Measurements from ENCODE around the gene CLIP3. TPM values are rescaled to one million over a fixed set of nuclear protein-coding genes. Genes with fewer than 3 reads are reported as not detected.

Gene CLIP3
- total RNA-seq, 1 experiment from 2014 or later = 1.5 TPM

DNA sequence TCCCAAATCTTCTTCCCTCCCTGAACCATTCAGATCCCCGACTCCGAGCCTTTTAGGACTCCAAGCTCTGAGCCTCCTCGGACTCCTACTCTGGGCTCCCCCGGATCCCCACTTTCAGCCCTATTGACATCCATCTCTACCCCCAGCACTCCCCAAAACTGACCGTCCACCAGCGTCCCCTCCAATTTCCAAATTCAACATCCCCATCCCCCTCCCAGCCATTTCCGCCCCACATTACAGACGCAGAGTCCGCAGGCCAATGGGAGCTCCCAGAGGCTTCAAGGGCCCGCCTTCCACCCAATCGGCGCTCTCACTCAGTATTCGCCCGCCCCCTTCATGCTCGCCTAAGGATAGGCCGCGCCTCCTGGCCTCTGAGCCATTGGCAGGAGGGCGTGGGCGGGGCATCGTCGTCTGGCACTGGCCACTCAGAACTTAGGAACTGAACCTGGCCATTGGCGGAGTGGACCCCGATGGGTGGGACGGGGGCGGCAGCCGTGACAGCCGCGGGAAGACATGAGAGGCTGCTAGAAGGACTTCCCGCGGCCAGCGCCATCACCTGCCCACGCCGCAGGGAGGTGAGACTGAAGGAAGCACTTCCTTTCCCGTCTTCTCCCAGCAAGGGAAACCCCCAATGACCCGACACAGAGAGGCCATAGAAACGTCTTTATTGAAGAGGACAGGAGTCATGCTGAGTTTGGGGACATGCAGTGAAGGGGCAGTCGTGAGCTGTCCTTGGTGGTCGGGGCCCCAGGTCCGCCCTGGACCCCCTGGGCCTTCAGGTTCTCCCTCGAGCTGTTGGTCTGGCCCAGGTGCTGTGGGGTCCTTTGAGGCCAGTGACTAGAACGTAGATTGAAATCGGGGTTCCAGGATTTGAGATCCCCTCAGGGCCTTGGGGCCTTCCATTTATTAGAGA, 18.4 kb downstream of the CLIP3 start, which contains the start of gene ALKBH6:
ALKBH6 (minus strand) TSS at position 202 of the 913 bp plus-strand sequence. CDS start 816 bp downstream, outside the sequence.
- H3K9me2 ChIP-seq (ENCODE audit: insufficient read depth) = no peaks in the 10 kb centered on the region
- no peaks in the 10 kb centered on the region; a peak in 1 of 4 replicates for H3K36me3 ChIP-seq (ENCODE audit: control insufficient read depth in 1 of 2, insufficient read depth in 2 of 2, low read length in 2 of 2)
- H3K4me3 ChIP-seq (replicated peaks in 1 of 2; ENCODE audit: low read depth in 1 of 2, low read length in 2 of 2) = peak within 1 kb of the TSS; percentile 76 to 77
- H3K4me2 ChIP-seq (ENCODE audit: low read length) = peak within 1 kb of the TSS; percentile 96
- TSS peak; percentile 89 for BruUV-seq (replicated peaks)
- ChIA-PET CTCF (interaction anchor here (0.6 to 1.2 kb wide), 3 partner anchors 39 to 168 kb away, joined by 3 to 4 read pairs (median 3); partner anchors contain the start of gene THAP8), RAD21 (ENCODE audit: low non-redundant PET in 1 of 2, low total read pairs in 2 of 2, uncharacterized antibody in 2 of 2, unreplicated experiment in 2 of 2) (interaction anchor here in 1 of 2 experiments (0.7 kb wide), 1 partner anchor 40 kb away, joined by 6 read pairs; the partner anchor contains the start of gene THAP8), POLR2A (interaction anchor here (0.6 to 1.0 kb wide), 5 partner anchors 11 to 114 kb away, joined by 3 to 5 read pairs (median 4); no protein-coding TSS in a partner anchor)
- no peaks in the 10 kb centered on the region for H3K9me3 ChIP-seq (ENCODE audit: control insufficient read depth in 1 of 2, insufficient read depth in 1 of 2, low read depth in 1 of 2, low read length in 2 of 2)
- ATAC-seq (peak; percentile 95), DNase-seq (ENCODE audit: low read depth, low spot score) (peak; percentile 97)
- peak within 1 kb of the TSS; percentile 95 for H3K9ac ChIP-seq (ENCODE audit: low read length)
- TF ChIP-seq, protein P1, sequence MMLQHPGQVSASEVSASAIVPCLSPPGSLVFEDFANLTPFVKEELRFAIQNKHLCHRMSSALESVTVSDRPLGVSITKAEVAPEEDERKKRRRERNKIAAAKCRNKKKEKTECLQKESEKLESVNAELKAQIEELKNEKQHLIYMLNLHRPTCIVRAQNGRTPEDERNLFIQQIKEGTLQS (IDR thresholded peaks at IDR 0.05) = no peak
- TF ChIP-seq ZBTB33 (IDR thresholded peaks at IDR 0.05; ENCODE audit: extremely low read depth, insufficient replicate concordance, low read length) (no peak), ZFX (IDR thresholded peaks at IDR 0.05) (peak; percentile 44; the same call in 1 of the 2 replicates), POLR2AphosphoS5 (IDR thresholded peaks at IDR 0.05; ENCODE audit: low read depth, low read length) (peak; percentile 49; the same call in 1 of the 2 replicates), YY1 (IDR thresholded peaks at IDR 0.05; ENCODE audit: extremely low read depth, insufficient replicate concordance, low read depth, low read length) (peak; percentile 62), EZH2phosphoT487 (IDR thresholded peaks at IDR 0.05; ENCODE audit: borderline replicate concordance) (no peak), FOSL1 (IDR thresholded peaks at IDR 0.05; ENCODE audit: low read depth) (no peak), ELF1 (IDR thresholded peaks at IDR 0.05; ENCODE audit: borderline replicate concordance, low read depth) (no peak; the same call in 1 of the 2 replicates), EGR1 (IDR thresholded peaks at IDR 0.05; ENCODE audit: low read depth) (peak; percentile 94), SP1 (IDR thresholded peaks at IDR 0.05; ENCODE audit: low read depth) (peak; percentile 98), JUND (IDR thresholded peaks at IDR 0.05) (no peak), SIN3A (IDR thresholded peaks at IDR 0.05; ENCODE audit: low read depth) (peak; percentile 82), CBX3 (IDR thresholded peaks at IDR 0.05; ENCODE audit: low read depth) (no peak), CEBPB (IDR thresholded peaks at IDR 0.05; ENCODE audit: low read depth) (no peak), RAD21 (IDR thresholded peaks at IDR 0.05; ENCODE audit: low read depth) (no peak), EZH2 (IDR thresholded peaks at IDR 0.05) (no peak), POLR2A (IDR thresholded peaks at IDR 0.05; ENCODE audit: borderline replicate concordance, extremely low read depth, insufficient read depth, insufficient read length) (peak; percentile 44), REST (IDR thresholded peaks at IDR 0.05; ENCODE audit: low read depth) (no peak)
- TF ChIP-seq, protein P2, sequence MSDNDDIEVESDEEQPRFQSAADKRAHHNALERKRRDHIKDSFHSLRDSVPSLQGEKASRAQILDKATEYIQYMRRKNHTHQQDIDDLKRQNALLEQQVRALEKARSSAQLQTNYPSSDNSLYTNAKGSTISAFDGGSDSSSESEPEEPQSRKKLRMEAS (IDR thresholded peaks at IDR 0.05) = peak; percentile 70
- intact Hi-C loops (cut with micrococcal nuclease) = no loop called here
- H2AFZ ChIP-seq (ENCODE audit: low read depth, low read length, poor library complexity, severe bottlenecking) = no peak within 1 kb of the TSS
- H3K4me1 ChIP-seq (ENCODE audit: control insufficient read depth in 1 of 2, insufficient read depth in 2 of 2, low read length in 2 of 2) = peaks cover 14 to 26% of the 10 kb centered on the region in 2 experiments
- peaks cover 13% of the 10 kb centered on the region for H3K79me2 ChIP-seq (ENCODE audit: insufficient read depth, low read length)
- H3K27ac ChIP-seq (ENCODE audit: low read depth, low read length) = peak within 1 kb of the TSS; percentile 61
- no peaks in the 10 kb centered on the region for H4K20me1 ChIP-seq (ENCODE audit: insufficient read depth)
- H3K27me3 ChIP-seq (ENCODE audit: insufficient read depth, low read length) = no peaks in the 10 kb centered on the region

Data from HCT116 (cell line).